ENCODE data around the gene ATP6V0B.
A peak's percentile ranks its signal among the peaks of the same experiment; 100 is the strongest.

Gene ATP6V0B
- total RNA-seq: 220 to 553 (median 387) reads per million in 18 experiments

DNA sequence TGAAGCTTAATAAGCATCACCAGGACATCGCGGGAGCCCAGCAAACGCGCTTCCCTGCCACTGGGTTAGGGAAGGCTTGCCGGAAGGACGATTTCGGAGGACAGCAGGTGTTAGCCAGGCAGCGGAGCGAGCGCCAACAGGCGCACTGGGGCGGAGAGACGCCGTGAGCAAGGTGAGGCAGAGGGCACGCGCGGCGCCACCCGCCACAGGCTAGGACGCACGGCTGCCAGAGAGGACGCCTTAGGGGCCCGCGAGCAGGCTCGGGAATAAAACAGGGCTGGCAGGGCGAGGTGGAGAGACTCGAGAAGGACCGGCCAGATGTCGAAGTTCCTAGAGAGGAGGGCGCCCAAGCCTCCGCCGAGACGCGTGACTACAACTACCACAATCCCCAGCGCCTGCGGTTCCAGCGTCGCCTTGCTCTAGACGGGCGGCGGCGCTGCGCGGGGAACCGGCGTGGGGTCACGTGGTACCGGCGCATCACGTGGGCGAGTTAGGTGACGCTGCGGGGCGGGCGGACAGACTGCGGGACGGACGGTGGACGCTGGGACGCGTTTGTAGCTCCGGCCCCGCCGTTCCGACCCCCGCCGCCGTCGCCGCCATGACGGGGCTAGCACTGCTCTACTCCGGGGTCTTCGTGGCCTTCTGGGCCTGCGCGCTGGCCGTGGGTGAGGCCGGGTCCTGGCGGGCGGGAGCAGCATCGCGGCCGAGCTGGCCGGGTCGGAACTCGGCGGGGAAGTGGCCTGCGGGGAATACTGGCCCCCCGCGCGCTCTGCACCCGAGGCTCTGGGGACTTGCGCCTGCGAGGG, at the start of gene ATP6V0B:
Gene ATP6V0B, plus strand, starts transcription at position 518 of the 806 bp plus-strand sequence. Its CDS starts 81 bp downstream, at position 599.
- peak; percentile 97 to 98 for DNase-seq

DNA sequence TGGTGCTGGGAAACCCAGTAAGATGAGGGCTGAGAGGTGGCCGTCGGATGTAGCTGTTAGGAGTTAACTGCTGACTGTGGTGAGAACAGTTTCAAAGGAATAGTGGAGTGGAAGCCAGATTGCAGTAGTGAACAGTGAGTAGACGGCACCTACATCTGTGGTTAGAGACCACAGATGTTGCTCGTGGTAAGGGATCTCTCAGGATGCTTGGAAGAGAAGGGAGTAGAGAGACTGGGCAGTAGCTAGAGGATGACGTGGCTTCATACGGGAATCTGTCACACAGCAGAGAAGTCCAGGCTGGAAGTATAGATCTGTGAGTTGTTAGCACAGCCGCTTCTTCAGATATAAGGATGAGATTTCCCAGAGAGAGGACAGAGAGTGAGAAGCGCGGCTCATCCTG, 48.9 kb upstream of the ATP6V0B start:
- no peak for DNase-seq

DNA sequence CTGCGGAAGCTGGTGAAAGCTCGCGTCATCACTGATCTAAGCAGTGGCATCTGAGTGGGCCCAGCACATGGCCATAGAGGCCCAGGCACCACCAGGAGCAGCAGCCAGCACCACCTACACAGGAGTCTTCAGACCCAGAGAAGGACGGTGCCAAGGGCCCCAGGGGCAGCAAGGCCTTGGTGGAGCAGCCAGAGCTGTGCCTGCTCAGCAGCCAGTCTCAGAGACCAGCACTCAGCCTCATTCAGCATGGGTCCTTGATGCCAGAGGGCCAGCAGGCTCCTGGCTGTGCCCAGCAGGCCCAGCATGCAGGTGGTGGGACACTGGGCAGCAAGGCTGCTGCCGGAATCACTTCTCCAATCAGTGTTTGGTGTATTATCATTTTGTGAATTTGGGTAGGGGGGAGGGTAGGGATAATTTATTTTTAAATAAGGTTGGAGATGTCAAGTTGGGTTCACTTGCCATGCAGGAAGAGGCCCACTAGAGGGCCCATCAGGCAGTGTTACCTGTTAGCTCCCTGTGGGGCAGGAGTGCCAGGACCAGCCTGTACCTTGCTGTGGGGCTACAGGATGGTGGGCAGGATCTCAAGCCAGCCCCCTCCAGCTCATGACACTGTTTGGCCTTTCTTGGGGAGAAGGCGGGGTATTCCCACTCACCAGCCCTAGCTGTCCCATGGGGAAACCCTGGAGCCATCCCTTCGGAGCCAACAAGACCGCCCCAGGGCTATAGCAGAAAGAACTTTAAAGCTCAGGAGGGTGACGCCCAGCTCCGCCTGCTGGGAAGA, 44.4 kb upstream of the ATP6V0B start:
- no peak for DNase-seq

DNA sequence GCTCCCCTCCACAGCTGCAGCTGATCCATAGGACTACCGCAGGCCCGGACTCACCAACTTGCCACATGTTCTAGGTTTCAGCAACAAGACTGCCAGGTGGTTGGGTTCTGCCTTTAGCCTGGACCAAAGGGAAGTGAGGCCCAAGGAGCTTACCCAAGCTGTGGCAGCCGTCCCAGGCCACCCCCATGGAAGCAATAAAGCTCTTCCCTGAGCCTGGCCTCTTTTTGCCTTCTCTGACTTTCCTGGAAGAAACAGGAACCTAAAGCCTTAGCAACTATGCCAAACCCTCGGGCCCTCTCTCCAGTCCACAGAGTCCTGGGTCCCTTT, 43.8 kb upstream of the ATP6V0B start:
- DNase-seq: no peak

DNA sequence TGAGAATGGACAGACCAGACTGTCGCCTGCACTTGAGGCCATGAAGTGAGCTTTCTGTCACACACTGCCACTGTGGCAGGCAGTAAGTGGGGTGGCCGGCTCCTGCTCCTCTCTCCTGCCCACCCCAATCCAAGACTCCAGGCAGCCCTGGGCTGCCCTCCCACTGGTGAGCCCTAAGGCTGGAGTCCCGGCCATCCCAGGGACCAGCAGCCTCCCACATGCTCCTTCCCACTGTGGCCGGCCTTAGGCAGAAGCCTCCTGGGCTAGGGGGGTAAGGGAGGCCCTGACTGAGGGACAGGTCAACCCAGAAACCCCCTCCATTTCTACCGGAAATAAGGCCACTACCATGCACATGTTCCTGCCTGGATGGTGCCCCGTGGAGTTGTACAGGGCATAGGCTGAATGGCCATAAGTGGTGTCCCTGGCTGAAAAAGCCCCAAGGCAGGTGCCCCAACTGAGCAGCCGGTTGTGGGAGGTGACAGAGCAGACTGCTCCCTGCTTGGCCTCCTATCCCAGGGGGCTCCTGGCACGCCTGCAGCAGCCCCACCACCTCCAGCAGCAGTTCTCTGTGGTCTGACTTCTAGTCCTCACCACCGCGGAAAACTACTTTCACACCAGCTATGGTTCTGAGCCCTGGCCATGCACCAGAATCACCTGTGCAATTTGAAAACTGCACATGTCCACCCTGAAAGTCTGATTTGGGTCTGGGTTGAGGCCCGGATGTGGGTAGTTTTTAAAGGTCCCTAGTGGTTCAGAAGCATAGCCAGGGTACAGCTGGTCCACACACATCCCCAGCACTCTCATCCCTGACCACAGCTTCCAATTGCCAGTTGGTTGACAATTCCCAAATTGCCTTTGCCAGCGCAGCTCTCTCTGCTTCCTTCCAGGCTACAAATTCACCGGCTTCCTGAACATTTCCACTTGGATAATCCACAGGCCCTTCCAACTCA, 42.8 kb upstream of the ATP6V0B start:
- DNase-seq: no peak

DNA sequence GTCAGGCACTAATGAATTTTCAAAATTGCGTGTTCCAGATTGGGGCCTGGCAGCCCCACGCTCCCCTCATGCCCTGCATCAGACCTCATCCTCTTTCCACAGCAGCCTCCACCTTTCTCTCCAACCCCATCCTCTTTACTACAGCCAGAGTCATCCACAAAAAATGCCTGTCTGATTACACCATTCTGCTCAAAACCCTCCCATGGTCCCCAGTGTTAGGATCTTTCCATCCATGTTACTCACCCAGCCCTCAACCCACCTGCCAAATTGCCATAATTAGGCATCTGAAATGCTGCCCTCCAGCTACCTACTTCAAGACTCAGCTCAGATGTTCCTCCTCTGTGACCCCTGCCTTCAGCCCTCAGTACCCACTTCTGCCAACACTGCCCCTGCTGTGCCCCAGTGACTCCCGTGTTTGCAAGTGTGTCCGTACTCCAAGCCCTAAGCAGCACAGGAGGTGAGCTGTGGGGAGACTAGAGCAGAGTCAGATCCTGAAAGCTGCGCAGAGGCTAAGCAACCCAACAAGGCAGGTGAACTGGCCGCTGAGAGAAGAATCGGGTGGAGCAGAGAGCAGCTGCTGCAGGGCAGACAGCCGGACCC, 41.9 kb upstream of the ATP6V0B start:
- DNase-seq: no peak

DNA sequence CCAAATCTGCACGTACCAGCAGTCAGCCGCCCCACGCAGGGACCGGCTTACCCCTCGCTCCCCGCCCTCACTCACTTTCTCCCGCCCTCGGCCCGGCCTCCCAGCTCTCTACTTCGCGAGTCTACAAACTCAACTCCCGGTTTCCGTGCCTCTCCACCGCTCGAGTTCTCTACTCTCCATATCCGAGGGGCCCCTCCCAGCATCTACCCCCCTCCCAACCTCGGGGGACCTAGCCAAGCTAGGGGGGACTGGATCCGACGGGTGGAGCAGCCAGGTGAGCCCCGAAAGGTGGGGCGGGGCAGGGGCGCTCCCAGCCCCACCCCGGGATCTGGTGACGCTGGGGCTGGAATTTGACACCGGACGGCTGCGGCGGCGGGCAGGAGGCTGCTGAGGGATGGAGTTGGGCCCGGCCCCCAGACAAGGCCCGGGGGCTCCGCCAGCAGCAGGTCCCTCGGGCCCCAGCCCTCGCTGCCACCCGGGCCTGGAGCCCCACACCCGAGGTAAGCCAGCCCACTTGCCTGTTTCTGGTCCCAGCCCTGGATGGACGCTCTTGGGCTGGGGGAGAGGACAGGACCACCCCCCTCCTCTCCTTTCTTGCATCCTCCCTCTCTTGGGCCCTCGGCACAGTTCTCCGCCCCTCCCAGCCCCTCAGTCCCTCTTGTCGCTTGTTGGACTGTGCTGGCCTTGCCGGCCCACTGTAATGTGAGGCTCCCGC, 41.2 kb upstream of the ATP6V0B start, which contains the start of gene ARTN:
Gene ARTN, plus strand, starts transcription at position 416 of the 715 bp plus-strand sequence. CDS start 1,856 bp downstream, outside the sequence.
- DNase-seq: no peak

DNA sequence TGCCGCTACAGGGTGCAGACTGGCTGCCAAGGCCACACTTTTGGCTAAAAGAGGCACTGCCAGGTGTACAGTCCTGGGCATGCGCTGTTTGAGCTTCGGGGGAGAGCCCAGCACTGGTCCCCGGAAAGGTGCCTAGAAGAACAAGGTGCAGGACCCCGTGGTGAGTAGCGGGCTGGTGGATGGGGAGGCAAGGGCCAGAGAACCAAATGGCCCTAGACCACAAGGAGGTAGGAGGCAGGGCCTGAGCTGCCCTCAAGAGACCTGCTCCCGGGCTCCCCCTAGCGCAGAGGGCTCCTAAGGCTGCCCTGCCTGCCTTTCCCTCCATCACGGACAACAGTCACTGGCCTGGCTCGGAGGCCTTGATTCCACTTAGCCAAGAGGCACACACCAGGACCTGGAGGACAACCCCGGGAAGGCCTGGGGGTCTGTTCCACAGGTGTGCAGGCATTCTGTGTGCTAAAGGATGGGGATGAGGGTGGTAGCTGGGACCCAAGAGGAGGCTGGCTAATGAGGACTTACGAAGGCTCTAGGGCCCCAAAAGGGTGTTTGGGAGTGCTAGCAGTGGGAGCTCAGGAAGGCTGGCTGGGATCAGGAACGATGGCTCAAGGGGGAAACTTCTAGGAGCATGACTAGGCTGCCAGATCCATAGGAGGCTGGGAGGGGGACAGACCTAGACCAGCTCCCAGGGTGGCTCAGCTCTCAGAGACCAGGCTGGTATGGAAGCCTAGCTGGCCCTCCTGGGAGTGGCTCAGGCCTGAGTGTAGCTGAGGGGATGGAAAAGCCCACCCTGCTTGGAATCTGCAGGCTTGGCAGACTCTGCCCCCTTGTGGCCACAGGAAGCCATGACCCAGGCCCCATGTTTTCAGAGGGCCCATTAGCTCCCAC, 40.4 kb upstream of the ATP6V0B start:
- DNase-seq: peak; percentile 55 to 72

DNA sequence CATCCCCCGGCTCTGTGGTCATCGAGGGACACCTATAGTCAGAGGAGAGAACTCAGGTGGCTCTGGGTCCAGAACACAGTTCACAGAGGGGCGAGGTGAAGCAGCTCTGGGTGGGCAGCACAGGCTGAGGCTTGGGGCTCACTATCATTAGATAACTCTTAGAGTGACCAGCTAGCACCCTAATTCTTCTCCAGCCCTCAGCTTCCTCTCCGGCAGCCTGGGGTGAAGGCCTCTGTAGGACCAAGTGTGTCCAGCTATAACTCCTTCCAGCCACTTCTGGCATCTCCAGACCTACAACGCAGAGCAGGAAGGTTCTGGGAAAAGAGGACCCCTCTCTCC, 39.8 kb upstream of the ATP6V0B start:
- DNase-seq: no peak

DNA sequence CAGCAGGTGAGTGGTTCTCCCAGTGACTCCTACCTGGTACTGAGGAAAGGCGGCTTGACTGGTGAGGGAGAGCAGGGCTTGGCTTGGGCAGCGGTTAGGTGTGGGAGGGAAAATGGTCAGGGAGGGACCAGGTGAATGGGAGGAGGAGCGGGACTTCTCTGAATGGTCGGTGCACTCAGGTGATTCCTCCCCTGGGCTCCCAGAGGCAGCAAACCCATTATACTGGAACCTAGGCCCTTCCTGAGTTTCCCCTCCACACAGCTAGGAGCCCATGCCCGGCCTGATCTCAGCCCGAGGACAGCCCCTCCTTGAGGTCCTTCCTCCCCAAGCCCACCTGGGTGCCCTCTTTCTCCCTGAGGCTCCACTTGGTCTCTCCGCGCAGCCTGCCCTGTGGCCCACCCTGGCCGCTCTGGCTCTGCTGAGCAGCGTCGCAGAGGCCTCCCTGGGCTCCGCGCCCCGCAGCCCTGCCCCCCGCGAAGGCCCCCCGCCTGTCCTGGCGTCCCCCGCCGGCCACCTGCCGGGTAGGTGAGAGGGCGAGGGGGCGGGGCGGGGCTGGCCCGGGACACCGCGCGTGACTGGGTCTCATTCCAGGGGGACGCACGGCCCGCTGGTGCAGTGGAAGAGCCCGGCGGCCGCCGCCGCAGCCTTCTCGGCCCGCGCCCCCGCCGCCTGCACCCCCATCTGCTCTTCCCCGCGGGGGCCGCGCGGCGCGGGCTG, 38.9 kb upstream of the ATP6V0B start:
- DNase-seq: no peak

DNA sequence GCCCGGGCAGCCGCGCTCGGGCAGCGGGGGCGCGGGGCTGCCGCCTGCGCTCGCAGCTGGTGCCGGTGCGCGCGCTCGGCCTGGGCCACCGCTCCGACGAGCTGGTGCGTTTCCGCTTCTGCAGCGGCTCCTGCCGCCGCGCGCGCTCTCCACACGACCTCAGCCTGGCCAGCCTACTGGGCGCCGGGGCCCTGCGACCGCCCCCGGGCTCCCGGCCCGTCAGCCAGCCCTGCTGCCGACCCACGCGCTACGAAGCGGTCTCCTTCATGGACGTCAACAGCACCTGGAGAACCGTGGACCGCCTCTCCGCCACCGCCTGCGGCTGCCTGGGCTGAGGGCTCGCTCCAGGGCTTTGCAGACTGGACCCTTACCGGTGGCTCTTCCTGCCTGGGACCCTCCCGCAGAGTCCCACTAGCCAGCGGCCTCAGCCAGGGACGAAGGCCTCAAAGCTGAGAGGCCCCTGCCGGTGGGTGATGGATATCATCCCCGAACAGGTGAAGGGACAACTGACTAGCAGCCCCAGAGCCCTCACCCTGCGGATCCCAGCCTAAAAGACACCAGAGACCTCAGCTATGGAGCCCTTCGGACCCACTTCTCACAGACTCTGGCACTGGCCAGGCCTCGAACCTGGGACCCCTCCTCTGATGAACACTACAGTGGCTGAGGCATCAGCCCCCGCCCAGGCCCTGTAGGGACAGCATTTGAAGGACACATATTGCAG, 38.2 kb upstream of the ATP6V0B start:
- DNase-seq: peak; percentile 35 to 71

DNA sequence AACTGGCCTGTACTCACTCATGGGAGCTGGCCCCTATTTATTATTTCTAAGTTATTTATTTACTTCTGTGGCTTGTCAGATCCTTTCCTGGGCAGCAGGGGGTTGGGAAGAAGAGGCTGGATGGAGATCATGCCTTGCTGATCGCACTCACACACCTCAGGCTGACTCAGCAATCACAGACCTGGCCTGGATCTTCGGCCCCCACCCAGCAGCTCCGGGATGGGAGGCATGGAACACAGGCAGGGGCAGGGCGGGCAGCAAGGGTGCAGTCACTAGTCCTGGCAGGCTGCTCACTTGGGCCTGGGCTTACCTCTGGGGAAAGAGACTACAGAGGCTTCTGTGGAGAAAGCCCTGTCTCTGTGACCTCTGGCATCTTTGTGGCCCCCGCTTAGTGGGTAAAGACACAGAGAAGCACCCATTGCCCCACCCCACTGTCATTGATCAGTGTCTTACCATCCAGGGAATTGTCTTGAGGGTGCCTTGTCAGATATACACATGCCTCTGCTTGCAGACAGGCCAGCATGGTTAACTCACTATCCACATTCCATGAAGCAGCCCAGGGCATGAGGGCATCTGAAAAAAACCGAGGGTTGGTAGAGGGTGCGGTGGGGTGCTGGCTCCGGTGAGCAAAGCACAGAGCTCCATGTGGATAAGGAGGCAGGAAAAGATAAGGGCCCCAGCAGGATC, 37.4 kb upstream of the ATP6V0B start:
- no peak for DNase-seq

DNA sequence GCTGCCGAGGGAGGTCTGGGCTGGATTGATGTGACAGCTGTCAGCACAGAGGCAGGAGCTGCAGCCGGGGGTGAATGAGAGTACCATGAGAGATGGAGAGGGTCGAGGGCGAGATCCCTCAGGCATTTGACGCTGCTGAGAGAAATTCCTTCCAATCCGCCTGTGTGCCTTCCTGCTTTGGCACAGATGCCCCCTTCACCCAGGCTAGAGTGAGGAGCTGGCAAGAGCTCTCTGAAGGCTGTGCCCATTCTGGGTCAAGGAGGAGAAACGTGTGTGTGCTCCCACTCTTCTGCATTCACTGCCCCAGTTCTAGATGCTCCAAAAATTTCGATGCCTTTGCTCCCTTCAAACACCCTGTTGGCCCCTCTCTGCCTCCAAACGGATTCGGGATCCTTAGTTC, 36.4 kb upstream of the ATP6V0B start:
- no peak for DNase-seq

DNA sequence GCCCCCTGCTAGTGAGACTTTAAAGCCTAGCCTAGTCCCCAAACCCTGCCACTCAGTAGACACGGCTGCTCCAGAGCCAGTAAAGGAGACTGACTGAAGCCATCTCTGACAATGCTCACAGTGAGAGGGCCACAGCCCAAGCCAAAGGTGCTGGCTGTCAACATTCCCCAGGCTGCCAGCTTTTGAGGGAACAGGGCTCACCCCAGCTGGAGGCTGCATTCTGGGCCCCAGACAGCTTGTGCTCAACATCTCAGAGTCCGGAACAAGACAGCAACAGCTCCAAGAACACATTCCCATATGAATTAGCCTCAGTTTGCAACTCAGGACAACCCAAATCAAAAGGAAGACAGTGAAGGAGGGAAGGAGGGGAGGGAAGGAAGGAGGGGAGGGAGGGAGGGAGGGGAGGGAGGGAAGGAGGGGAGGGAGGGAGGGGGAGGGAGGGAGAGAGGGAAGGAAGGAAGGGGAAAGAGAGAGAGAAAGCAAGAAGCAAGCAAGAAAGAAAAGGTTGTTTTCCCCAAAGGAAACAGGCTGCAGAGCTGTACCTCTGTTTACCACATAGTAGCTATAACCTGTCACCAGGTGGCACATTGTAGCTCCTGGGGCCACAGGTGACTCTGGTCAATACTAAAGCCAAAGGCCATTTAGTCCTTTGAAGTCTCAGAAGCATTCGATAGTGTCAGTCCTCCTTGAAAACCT, 35.7 kb upstream of the ATP6V0B start:
- DNase-seq: no peak

DNA sequence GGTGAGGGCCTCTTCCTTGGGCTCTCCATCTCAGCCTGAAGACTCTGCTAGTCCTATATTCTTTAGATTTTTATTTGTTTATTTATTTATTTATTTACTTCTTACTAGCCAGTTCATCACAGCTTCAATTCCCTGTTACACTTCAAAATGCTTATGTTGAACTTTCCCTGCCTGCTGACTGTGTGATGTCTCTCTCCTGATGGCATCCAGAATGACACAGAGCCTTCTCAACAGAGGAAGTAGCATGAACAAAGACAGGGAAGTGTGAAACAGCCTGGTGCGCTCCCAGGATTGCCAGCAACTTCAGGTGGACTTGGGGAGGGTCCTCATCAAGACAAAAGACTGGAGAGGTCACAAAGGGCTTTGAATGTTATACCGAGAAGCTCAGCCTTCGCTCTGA, 32.3 kb upstream of the ATP6V0B start:
- DNase-seq: peak in 1 of 2 donors; percentile 34

DNA sequence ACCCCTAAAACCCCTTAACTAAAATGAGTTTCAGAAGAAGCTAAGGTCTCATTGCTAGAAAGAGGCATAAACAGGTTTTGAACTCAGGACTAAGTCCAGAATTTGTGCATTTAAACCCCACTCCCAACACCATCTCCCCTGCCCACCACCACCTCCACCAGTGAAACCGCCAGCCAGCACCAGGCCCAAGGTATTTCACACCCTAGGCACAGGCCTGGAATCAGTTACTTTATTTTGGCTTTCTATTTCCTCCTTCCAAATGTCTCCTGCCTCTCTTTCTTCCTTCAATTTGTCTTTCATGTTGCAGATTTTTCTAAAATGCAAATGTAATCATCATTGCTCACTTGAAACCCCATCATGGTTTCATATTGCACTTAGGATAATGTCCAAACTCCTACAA, 29.9 kb upstream of the ATP6V0B start:
- DNase-seq: no peak

DNA sequence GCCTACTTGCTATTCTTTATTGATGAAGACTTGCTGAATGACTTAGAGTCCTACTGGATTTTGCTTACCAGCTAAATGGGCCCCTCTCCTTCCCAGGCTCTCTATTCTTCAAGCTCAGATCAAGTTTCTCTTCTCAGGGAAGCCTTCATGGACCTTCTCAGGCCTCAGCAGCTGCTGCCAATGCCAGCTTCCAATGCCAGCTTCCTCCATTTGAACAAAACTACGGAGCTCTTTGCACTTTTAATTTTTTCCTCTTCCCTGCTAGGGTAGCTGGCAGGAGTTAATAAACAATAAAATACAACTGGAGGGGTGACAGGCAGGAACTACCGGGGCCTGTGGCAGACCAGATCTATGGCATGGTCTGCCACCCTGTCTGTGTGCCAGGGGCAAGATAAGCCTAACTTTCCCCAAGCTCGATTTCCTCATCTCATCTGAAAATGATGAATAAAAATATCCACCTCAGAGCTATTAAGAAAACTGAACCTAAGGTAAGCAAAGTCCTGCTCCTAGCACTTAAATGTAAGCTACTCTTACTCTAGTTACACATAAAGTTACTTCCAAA, 29.0 kb upstream of the ATP6V0B start:
- no peak for DNase-seq

All from inflammatory macrophage (primary cell).